CD4-positive, alpha-beta T cell treated with Interleukin-1 beta for 1 hour (primary cell): ENCODE results near the gene SLC48A1.
"Not testable (repeated sequence)": the region's sequence is repeated elsewhere in the genome, so short reads cannot be mapped to it uniquely, and the experiment has no call there.

Source experiments
- DNase-seq, 2 donors: peaks; one replicate each; pipeline ENCODE4 v3.0.0-alpha.2; 2020 to 2022

The SLC48A1 gene

GRCh38 chr12:47814539-47815170 is 41.6 kb downstream of the SLC48A1 start:
- DNase-seq = no peak

GRCh38 chr12:47815447-47815846 is 42.4 kb downstream of the SLC48A1 start:
- DNase-seq = not testable (repeated sequence)

- no peak for DNase-seq
Observed at GRCh38 chr12:47816403-47817271, 43.6 kb downstream of the SLC48A1 start.

GRCh38 chr12:47817272-47818006 is 44.4 kb downstream of the SLC48A1 start:
- peak in 1 of 2 donors; percentile 40 for DNase-seq

GRCh38 chr12:47818007-47818376 is 45.0 kb downstream of the SLC48A1 start:
- DNase-seq = no peak

- peak in 1 of 2 donors; percentile 46 for DNase-seq
Observed at GRCh38 chr12:47818467-47819137, 45.6 kb downstream of the SLC48A1 start.

GRCh38 chr12:47819138-47819895 is 46.3 kb downstream of the SLC48A1 start:
- peak; percentile 49 for DNase-seq

- peak; percentile 78 to 79 for DNase-seq
Observed at GRCh38 chr12:47819896-47820630, 47.0 kb downstream of the SLC48A1 start, which contains the start of gene HDAC7. Gene HDAC7, minus strand, starts transcription at chr12:47819903. Its CDS starts 118 bp downstream, at chr12:47819785.

- DNase-seq = no peak
Observed at GRCh38 chr12:47820631-47821345, 47.8 kb downstream of the SLC48A1 start.

GRCh38 chr12:47821346-47821706 is 48.3 kb downstream of the SLC48A1 start:
- no peak for DNase-seq

- no peak for DNase-seq
Observed at GRCh38 chr12:47822401-47822800, 49.4 kb downstream of the SLC48A1 start.

GRCh38 chr12:47822863-47823262 is 49.8 kb downstream of the SLC48A1 start:
- no peak for DNase-seq

- DNase-seq = no peak
Observed at GRCh38 chr12:47823422-47824086, 50.5 kb downstream of the SLC48A1 start.

GRCh38 chr12:47824198-47824597 is 51.2 kb downstream of the SLC48A1 start:
- peak; percentile 57 to 61 for DNase-seq

GRCh38 chr12:47824635-47825034 is 51.6 kb downstream of the SLC48A1 start:
- no peak for DNase-seq

- DNase-seq = no peak
Observed at GRCh38 chr12:47825173-47825639, 52.2 kb downstream of the SLC48A1 start.

GRCh38 chr12:47828008-47828975 is 55.3 kb downstream of the SLC48A1 start:
- no peak for DNase-seq

GRCh38 chr12:47828976-47829482 is 56.0 kb downstream of the SLC48A1 start:
- DNase-seq = no peak

GRCh38 chr12:47829584-47829983 is 56.5 kb downstream of the SLC48A1 start:
- no peak for DNase-seq
